ENCODE results near the gene ARL13B. TPM values are rescaled to one million over a fixed set of nuclear protein-coding genes. Genes with fewer than 3 reads are reported as not detected.
A peak's percentile ranks its signal among the peaks of the same experiment; 100 is the strongest.
"Not testable (repeated sequence)": the region's sequence is repeated elsewhere in the genome, so short reads cannot be mapped to it uniquely, and the experiment has no call there.

ARL13B gene
- total RNA-seq, 1 donor from 2014 or later: 16.4 TPM

DNA sequence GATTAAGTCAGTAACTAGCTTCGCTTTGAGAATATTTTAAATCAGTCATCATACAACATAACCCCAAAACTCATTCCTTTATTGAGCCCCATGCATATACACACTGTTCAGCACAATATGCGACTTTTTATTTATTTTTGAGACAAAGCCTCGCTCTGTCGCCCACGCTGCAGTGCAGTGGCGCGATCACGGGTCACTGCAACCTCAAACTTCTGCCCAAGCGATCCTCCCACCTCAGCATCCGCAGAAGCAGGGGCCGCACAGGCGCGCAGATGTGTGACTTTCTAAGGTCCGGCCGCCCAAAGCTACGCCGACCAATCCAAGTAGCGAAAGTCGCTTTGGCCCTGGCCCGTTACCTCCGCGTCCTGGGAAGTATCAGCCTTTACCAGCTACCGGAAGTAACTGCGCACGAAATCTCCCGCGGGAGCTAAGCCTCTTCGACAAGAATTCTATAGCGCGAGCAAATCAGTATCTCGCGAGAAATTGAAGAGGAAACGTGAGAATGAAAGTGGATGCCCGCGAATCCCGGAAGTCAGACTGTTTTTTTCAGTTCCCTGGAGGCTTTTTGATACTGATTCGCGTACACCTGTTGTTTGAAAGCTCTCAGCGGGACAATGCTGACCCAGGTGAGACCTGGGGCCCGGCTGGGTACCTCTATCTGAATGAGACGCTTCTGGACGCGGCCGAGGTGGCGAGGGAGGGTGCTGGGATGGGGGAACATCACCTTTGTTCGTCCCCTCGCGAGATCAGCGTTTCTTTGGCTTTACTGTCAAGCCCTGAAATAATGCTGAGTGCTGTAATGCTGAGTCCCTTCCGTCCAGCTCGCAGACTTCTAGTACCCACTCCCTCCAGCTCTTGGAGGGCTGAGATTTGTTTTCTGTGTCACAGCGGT, 82.8 kb downstream of the ARL13B start, which contains the start of the genes DHFR2 and NSUN3:
DHFR2 (minus strand) TSS at position 404 of the 892 bp plus-strand sequence. CDS start 1,405 bp downstream, outside the sequence.
NSUN3 (plus strand) TSS at position 549 of the 892 bp plus-strand sequence; CDS start at position 615, 66 bp downstream.
- DNase-seq (ENCODE audit: low read depth): peak; percentile 97

DNA sequence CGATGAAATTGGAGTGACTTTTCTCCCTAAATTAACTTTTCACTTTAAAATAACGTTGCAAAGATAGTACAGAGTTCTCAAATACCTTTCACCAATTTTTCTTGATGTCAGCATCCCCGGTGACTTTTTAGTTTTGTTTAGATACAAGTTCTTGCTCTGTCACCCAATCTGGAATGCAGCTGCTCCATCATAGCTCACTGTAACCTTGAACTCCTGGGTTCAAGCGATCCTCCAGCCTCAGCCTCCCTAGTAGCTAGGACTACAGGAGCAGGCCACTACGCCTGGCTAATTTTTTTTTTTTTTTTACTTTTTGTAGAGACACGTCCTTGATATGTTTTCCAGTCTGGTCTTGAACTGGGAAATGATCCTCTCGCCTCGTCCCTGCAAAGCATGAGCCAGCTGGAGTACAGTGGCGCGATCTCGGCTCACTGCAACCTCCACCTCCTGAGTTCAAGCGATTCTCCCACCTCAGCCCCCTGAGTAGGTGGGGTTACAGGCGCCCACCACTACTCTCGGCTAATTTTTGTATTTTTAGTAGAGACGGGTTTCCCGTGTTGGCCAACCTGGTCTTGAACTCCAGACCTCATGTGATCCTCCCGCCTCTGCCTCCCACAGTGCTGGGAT, 83.7 kb downstream of the ARL13B start:
- DNase-seq (ENCODE audit: low read depth): no peak

DNA sequence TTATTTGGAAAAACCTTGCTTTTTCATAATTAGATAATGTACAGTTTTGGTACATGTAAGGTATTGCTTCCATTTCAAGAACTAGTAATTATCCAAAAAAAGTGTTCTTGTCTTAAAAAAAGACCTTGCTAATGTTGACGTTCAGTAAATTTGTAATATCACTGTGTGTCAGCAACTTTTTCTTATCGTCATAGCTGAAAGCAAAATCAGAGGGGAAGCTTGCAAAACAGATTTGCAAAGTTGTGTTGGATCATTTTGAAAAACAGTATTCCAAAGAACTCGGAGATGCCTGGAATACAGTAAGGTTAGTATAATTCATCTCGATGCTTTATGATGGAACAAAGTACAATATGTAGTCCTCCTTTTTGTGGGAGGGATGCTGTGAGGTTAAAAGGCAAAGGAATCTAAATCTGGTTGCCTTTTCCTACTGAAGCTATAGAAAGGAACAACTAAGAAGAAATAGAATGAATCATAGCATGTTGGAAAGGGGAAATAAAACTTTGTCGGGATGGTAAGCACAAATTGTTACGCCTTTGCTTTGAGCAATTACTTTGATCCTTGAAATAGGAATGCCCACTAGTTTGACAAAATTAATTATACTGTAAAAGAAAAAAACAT, 84.4 kb downstream of the ARL13B start:
- DNase-seq (ENCODE audit: low read depth): no peak

DNA sequence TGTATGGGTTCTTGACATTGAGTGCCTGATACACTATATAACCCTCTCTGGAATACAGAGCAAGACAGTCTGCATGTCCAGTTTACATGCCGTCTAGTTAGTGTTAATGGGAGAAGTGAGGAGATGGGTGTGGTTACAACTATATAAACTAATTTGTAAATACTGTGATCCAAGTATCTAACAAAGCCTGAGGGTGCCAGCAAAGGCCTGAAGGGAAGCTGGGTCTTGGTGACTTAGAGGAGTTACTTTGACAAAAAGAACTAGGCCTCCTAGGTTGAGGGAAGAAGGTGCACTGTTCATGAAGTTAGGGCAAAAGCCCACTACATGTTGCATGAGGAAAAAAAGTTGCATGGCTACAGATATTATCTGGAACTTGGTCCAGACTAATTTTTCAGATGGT, 85.2 kb downstream of the ARL13B start:
- no peak for DNase-seq (ENCODE audit: low read depth)

DNA sequence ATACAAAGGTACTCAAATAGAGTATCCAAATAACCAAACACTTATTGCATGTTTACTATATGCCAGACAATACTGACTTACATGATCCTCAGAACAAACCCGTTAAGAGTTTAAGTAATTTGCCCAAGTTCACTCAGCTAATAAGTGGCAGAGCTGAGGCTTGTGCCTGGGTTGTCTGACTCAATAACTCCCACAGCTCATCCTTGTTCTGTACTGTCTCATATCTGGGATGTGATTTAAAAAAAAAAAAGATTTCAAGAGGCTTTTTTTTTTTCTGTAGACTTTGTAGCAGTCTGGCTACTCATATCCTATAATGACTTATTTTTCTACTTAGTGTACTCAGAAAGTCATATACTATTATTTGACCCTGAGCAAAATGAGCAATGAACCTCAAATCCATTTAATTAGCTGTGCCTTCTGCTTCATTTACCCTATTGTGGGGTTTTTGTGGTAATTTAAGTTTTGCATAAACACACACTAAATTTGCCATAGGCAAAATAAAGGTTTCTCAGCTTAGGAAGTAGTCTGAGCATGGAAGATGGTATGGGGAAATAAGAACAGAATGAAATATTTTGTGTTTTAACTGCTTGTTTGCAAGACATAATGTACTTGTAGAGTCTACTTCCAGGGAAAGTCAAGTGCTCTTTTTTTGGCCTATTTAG, 86.0 kb downstream of the ARL13B start:
- DNase-seq (ENCODE audit: low read depth): peak; percentile 30

DNA sequence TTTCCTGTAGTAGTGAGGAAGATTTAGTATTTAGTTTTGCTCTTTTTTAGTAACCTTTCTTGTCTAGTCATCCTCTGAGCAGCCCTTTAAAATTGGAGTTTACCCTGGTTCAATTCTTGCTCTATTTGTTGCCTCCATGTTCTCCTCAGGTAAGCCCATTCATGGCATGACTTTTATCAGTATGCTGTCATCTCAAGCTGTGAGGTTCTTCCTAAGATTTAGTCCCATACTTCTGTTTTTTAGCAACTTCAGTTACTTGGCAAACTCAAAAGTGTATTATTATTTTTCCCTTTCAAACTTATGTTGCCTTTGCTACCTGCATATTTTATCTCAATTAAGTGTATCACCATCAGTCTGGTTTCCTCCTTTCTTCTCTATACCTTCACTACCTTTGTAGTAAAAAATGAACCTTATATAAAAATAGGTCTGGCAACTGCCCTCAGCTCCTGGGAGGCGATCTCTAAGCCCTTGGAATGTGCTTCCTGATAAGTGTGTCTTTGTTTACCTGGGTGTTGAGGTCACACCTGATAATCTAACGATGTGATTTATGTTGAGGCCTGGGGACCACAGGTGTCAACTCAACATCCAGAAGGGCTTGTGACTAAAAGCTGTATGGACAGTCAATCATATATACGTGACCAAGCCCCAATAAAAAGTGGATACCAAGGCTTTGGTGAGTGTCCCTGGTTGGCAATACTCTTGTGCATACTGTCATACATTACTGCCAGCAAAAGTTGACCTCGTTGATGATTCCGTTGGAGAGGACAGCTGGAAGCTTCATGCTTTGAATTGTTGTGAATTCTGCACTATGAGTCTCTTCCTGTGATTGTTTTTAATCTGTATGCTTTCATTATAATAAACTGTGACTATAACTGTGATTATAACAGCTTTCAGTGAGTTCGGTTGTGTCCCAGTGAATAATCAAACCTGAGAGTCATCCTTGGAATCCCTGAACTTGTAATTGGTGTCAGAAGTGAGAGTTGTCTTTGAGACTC, 86.8 kb downstream of the ARL13B start:
- no peak for DNase-seq (ENCODE audit: low read depth)

DNA sequence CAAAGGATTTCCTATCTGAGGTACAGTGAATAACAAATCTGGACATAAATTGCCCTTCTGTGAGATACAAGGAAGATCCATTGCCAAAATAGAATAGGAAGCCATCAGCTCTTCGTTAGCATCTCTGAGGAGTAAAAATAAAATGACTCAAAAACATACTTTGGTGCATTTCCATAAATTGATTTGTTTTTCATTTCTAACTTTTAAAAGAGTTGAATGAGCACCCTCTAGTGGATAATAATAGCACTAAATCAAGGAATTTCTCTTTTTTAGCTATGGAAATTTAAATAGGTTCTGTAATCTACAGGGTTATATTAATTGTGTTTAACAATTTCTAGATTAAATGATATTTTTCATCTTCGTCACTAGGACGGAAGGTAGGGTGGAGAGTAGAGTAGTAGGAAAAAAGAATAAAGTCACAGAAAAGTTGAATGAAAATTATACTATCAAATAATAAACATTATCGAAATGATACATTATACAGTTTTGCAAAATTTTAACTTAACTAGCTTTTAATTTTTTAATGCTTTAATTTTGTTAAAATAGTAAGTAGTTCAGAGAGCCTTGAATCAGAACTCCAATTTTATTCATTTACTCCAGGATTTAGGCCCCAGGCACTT, 89.3 kb downstream of the ARL13B start:
- peak; percentile 47 for DNase-seq (ENCODE audit: low read depth)

DNA sequence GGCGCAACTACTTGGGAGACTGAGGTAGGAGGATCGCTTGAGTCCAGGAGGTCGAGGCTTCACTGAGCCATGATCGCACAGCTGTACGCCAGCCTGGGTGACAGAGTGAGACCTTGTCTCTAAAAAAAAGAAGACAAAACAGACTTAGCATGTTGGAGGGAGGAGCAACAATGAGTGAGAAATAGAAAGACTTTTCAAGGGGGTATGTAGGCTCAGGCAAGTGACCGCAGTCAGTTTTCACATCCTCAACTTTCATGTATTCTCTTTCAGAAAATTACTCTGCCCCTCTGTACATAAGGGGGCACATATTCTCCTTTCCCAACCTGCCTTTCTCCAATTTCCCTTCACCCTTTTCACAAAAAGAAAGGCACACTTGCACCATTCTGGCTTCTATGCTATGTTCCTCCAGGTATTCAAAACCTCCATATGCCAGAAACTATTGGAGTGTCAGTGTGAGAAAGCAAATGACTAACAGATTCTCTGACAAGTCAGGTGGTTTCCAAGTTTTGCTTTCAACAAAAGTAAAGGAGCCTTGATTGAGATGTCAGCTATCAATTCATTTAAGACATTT, 90.5 kb downstream of the ARL13B start:
- peak; percentile 25 for DNase-seq (ENCODE audit: low read depth)

DNA sequence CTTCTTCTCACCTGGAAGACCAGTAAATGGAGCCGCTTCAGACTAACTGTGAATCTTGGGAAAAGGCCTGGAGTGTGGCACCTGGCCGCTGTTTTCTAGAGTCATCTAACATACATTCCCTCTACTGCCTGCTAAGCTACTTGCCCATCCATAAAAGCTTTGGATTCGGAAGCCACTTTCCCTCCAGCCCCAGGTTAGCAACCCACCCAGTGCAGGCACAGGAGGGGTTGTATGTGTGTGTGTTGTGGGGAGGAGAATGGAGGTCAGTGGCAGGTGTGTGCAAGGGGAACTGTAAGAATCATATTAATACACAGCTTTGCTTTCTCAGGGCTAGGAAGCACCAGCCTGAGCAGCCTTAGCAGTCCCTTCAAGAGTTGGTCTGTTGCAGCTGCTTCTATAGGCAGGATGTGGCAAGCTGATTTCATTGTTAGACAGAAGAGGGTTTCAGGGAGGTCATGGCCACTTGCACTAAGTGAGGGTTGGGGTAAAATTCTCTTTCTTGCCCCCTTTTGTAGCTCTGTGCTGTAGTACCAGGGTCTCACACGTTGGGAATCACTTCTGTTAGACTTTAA, 91.8 kb downstream of the ARL13B start:
- no peak for DNase-seq (ENCODE audit: low read depth)

DNA sequence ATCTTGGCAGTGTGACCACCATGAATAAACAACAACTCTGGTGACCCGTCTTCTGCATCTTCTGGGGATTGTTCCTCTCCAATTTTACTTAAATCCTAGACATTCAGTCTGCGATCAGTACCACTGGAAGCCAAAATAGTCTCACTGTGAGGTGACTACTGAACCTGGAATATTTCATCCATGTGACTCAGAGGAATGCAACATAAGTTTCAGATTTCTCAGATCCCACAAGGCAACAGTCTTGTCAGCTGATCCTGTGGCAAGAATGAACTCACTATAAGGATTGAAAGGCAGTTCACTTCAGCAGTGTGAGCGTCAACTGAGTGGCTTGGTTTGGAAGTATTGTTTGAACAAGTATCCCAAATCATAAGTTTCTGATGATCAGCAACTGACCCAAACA, 96.1 kb downstream of the ARL13B start:
- DNase-seq (ENCODE audit: low read depth): peak; percentile 39

DNA sequence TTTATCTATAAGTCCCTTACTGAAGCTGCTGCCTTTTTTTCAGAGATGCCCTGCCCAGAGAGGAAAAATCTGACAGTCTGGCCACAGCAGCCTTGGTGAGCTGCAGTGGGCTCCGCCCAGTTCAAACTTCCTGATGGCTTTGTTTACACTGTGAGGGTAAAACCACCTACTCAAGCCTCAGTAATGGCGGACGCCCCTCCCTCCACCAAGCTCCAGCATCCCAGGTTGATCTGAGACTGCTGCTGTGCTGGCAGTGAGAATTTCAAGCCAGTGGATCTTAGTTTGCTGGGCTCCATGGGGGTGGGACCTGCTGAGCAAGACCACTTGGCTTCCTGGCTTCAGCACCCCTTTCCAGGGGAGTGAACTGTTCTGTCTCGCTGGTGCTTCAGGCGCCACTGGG, 100.6 kb downstream of the ARL13B start:
- not testable (repeated sequence) for DNase-seq (ENCODE audit: low read depth)

DNA sequence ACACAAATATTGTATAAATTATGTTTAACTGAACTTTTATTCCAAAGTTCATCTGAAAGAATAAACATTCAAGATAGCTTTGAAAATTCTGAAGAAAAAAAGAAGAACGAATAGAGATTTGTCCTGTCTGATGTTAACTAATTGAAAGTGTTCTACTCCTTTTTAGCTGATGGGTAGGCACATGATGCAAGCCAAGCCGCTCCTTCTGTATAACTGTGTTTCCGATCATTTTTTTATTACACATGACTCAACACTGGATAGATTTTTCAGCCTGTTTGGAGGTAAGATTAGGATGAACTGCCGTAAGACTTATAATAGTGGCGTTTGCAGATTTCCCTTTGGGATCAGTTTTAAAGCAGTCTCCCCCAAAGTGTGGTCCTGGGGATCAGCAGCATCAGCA, 101.9 kb downstream of the ARL13B start:
- DNase-seq (ENCODE audit: low read depth): no peak

DNA sequence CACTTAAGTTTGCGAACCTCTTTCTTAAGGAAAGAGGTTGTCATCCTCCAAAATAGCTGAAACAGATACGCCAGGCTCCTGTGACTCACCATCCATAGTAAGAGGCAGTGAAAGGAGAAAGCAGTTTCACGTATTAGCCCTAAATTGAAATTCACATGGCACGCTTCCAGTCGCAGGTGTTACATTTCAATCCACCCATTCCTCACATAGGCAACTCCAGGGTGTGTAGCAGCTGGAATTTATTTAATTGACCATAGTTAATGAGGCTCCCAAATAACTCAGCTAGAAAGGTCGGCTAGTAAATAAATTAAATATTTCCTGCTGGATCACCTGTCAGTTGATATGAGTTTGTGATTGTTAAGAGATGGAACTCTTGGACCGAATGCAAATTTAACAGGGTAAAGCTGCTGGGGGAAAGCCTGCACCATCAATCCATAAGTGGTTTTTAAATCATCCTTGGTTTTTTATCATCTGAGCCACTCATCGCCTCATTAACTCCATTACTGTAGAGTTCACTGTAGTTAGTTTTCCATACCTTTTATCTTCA, 102.5 kb downstream of the ARL13B start:
- peak; percentile 71 for DNase-seq (ENCODE audit: low read depth)

DNA sequence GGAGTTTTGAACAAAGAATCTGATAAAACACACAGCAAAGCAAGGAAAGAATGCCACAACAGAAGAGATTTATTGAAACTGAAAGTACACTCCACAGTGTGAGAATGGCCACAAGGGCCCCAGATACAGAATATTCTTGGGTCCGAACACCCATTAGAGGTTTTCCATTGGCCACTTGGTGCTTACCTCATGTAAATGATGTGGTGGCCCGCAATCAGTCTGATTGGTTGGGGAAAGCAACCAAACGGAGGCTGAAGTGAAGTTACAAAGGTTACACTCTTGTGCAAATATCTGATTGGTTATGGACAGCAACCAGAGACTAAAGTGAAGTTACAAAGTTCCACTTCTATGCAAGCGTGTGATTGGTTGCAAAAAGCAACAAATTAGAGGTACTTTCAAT, 103.3 kb downstream of the ARL13B start:
- DNase-seq (ENCODE audit: low read depth): no peak

DNA sequence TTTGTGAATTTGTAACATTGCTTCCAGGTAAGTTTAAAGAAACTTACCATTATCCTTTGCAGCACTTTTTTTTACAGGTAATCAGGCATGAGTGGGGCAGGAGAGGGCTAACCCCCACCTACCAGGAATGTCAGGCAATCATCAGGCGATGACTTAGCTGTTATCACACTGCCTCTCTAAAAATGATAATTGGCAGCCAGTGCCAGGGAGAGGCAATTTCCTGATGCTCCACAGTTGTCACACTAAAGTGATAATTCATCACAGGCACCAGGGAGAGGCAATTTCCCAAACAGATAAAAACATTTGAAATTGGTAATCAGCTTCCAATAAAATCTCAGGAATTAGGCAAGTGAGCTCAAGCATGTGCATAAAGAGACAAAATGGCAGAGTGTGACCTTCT, 109.2 kb downstream of the ARL13B start:
- DNase-seq (ENCODE audit: low read depth): no peak

DNA sequence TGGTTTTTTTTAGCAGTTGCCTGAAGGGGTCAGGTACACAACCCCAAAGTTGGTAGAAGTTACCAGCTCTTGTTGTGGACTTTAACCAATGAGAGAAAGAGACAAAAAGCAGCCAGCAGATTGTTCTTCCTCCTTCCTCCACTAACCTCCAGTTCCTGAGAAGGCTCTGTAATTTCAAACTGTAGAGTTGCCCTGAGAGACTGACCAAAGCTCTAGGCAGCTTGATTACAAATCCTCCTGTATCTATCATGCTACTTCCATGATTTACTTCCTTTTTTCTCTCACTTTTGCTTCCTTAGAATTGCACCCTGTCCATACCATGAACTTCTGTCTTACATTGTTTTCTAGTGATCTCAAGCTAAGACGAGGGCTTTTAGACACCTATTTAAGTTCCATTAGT, 112.1 kb downstream of the ARL13B start:
- no peak for DNase-seq (ENCODE audit: low read depth)

DNA sequence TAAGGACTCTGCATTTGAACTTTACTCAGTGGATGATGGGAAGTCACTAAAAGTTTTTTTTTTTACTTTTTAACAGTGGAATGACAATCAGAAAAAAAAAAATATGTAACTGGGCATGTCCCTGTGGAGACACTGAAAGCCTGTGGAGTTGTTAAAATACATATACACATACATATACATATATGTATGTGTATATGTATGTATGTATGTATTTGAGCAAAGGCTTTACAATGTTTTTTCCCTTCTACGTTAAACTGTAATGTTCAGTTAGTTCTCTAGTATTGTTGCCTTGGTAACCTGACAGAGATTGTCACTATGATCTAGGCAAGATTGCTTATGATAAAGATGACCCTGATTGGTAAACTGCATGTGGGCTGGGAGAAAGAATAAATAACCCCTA, 113.2 kb downstream of the ARL13B start:
- no peak for DNase-seq (ENCODE audit: low read depth)

DNA sequence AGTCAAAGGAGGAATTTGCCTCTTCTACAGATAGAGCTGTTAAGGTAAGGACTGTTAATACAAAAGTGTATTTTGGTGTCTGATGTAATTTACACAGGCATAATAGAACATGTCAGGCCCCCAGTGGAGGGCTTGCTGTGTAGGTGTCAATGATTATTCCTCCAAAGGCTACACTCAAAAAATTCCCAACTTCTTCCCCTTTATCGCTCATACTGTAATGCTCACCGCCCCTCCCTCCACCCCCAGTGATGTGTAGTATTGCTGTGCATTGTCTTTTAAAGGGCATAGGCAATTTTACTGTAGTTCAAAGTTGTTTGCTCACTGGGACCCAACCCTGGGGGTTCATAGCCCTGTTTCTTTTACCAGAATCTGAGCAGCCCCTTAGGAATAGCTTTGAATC, 115.2 kb downstream of the ARL13B start:
- no peak for DNase-seq (ENCODE audit: low read depth)

DNA sequence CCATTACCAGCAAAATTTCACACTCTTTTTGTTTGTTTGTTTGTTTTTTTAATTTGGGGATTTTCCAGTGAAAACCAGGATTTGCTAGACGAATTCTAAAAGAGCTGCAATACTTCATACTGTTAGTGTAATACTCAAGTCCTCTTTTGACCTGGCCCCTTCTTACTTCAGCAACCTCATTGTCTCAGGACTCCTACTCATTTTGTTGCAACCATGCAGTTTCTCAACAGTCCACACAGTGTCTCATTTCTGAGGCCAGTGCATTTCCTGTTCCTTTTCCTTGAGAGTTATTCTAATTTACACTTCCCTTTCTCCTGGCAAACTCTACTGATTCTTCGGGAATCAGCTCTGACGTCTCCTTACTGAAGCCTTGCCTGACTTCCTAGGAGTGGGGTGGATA, 118.5 kb downstream of the ARL13B start:
- peak; percentile 67 for DNase-seq (ENCODE audit: low read depth)
